Measurements from ENCODE around the gene AP1G1.
"Not testable (repeated sequence)": the region's sequence is repeated elsewhere in the genome, so short reads cannot be mapped to it uniquely, and the experiment has no call there.

AP1G1 gene

DNA sequence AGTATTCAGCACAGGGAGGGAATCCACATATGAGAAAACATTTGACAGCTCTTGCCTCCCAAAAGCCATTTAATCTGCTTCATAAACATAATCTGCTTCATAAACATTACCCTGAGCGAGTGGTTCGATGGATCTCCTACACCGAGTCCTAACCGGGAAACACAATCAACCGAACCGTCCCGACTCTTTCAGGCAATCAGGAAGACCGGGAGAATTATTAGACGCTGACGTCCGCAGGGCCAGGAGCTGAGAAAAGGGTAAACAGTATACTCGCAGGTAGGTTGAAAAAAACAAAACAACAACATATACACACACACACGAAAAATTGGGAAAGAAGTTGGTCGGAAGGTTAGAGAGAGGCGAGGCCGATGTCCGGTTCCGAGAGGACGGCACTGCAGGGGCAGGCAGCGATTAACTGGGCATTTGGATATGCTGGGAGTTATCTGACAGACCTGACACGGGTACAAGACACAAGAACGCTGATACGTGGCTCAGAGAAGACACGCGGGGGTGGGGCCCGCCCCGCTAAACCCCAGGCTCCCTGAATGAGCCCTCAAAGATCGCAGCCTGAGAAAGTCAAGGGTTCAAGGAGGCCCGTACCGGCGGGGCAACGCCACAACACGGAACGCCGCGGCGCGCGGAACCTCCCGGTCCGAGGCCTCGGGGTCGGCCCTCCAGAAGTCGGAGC, 585 bp downstream of the AP1G1 start:
- DNase-seq: peak; percentile 45

DNA sequence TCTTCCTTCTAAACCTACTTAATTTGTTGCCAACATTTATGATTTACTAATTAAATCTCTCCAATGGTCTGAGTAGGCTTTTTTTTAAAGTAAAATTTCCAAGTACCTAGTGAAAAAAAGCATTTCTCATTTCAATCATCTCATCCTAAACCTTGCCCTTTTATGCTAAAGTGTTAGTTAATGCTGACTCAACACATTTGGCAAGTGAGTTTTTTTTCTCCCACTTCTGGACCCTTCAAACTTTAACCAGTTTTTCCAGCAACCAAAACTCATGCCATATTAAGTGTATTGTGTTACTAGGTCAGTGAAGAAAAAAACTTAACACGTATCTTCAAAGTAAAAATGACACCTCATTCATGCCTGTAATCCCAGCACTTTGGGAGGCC, 5.3 kb downstream of the AP1G1 start:
- no peak for DNase-seq

- no peak for DNase-seq
Measured at GRCh38 chr16:71796501-71797097, 12.0 kb downstream of the AP1G1 start.

DNA sequence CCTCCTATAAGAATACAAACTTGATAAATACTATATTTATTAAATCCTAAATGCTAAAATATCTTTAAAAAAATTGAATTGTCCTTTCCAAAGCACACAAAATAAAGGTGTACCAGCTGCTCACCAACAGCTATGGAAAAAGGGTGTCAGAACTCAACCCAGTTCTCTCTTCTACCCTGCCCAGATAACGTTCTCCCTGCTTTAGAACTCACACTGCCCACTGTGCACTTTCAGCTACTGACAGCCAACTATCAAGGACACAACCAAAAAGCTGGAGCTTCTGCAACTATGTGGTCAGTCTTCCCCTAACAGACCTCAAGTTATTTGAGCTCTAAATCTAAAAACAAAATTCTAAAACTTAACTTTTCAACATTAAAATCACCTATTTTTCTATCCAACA, 13.7 kb downstream of the AP1G1 start:
- DNase-seq: no peak

DNA sequence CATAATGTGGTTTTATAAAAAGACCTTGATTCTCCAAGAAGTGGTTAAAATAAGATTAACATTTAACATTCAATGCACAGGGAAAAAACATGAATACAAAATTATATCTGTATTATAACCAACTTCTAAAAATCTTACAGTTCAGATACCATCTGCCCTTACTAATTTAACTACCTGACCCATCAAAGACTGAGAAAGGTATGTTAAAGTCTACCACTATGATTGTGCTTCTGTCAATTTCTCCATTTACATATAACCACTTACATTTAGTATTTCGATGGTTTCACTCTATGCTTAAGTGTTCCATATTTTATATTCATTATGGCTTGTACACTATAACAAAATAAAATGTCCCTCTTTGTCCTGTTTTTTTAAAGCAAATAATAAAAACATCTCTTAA, 14.6 kb downstream of the AP1G1 start:
- no peak for DNase-seq

DNA sequence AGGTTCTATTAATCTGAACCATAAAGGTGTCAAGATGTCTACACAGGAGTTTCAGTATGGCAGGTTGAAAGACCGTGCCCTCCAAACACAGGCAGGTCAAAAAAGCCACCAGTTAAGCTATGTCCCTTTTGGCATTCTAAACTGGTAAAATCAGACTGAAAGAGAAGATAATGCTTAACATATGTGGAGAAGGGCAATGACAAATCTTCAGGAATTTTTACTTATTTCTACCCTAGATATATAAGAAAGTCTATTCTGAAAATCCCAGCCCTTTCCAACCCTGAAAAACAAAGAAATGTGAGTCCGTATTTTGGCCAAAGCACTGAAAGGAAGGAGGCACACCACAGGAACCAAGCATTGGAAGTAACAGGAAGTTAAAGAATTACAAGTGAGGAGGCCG, 16.5 kb downstream of the AP1G1 start:
- no peak for DNase-seq

GRCh38 chr16:71790329-71790728, 18.3 kb downstream of the AP1G1 start:
- DNase-seq: not testable (repeated sequence)

- no peak for DNase-seq
Measured at GRCh38 chr16:71789136-71789535, 19.5 kb downstream of the AP1G1 start.

- DNase-seq: no peak
Measured at GRCh38 chr16:71788578-71788977, 20.1 kb downstream of the AP1G1 start.

DNA sequence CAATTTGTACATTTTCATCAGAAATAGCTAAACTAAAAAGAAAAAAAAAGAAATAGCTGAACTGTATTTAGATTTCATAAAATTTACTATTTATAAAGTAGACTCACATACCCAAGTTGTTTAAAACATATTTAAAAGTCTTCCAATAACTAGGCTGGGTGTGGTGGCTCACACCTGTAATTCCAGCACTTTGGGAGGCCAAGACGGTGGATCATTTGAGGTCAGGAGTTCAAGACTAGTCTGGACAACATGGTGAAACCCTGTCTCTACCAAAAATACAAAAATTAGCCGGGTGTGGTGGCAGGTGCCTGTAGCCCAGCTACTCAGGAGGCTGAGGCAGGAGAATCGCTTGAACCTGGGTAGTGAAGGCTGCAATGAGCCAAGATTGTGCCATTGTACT, 23.5 kb downstream of the AP1G1 start:
- not testable (repeated sequence) for DNase-seq

GRCh38 chr16:71784093-71784492, 24.5 kb downstream of the AP1G1 start:
- DNase-seq: no peak

GRCh38 chr16:71781741-71782140, 26.9 kb downstream of the AP1G1 start:
- DNase-seq: no peak

GRCh38 chr16:71780521-71781089, 28.0 kb downstream of the AP1G1 start:
- DNase-seq: no peak

DNA sequence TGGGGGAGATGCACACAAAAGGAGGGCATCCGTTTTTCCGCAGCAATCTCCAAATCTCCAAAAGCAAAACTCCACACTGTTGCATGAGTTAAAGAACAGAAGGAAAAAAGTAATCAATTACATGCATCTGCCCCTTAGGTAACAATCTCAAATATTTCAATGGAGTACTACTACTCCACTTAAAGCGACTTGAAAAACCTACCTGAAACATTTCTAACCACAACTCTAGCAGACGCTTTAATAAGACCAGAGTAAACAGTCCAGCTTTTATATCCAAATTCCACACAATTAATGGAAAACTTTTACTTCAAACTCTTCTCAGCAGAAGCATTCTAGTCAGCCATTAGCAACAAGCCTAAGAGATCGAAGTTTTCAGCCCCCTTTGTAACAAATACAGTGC, 29.9 kb downstream of the AP1G1 start:
- no peak for DNase-seq

DNA sequence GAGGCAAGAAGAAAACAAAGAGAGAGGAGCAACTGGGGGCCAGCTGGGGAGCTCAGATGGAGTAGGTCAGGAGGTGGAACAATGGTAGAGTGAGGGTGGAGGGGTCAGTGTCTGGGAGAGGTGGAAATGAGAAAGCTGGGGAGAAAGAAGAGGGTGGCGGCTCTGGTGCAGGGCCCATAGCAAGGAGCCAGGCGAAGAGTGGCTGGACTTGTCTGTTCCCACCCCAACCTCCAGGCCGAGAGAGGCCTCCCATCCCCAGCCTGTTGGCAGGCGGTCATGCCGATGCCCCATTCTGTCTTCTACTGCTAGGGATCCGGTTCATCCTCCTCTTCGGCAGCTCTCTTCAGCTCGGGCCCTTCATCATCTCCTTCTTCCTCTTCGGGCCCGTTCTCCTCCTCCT, 31.3 kb downstream of the AP1G1 start:
- DNase-seq: no peak

GRCh38 chr16:71775949-71776348, 32.7 kb downstream of the AP1G1 start:
- no peak for DNase-seq

DNA sequence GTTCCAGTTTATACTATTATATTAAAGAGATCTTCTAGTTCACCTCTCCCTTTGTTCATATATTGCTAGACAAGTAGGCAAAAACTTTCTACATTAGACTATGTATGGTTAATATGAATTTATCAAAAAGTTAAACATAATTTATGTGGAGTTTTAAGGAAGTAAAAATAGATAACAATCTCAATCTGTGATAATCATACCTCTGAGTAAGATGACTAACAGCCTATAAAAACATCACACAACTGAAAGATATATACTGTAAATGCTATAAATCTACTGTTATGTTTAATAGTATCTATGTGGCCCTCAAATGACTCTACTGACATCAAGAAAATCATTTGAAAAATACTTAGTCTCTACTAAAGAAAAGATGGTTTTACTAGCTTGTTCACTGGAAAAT, 37.1 kb downstream of the AP1G1 start:
- no peak for DNase-seq

- no peak for DNase-seq
Measured at GRCh38 chr16:71769222-71769621, 39.4 kb downstream of the AP1G1 start.

GRCh38 chr16:71767060-71767900, 41.4 kb downstream of the AP1G1 start:
- DNase-seq: no peak

DNA sequence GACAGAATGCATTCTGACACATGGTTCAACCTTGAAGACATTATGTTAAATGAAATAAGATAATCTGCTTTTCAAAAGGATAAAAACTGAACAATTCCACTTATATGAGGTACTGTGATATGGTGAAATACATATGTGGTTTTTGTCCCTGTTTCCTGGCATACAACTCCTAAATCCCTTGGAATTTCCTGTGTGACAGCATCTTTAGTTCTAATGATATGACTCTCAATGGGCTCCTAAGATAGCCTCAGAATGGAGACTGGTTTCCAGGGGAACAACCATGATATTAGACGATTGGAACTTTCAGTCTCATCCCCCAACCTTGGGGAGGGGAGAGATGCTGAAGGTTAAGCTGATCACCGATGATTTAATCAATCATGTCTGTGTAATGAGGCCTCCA, 46.4 kb downstream of the AP1G1 start:
- DNase-seq: no peak

DNA sequence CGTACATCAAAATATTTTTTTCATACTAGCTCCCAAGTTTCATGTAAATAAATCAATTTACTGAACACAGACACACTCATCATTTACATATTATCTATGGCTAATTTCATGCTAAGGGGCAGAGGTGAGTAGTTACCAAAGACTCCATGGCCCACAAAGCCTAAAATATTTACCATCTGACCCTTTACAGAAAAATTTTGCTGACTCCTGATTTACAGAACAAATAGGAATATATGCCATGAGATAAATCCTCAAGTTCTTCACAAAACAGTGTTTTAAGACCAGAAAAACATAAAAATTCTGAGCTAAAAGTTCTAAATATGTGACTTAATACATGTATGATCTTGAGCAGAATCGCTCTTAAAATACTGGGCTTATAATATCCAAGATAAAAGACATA, 47.5 kb downstream of the AP1G1 start:
- no peak for DNase-seq

- no peak for DNase-seq
Measured at GRCh38 chr16:71758293-71758760, 50.3 kb downstream of the AP1G1 start.

DNA sequence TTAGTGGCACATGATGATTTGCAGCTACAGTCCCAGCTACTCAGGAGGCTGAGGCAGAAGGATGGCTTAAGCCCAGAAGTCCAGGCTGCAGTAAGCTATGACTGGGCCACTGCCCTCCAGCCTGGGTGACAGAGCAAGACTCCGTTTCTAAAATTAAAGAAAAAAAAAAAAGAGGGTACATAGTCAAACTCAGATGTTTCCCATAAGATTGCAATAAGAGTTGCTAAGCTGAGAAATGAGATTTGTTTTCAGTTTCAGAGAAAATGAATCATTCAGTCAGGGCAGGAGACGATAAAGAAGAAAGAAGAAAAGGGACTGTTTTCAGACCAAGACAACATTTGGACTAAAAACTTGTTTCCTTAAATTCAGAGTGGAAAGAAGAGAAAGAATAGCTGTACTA, 54.0 kb downstream of the AP1G1 start:
- DNase-seq: no peak

GRCh38 chr16:71754108-71754507, 54.5 kb downstream of the AP1G1 start:
- DNase-seq: no peak

Data from eye (tissue), 1 donor.